HL-60 (cell line): ENCODE data around the gene LRIT2.

ENCODE experiments used
- GABPA ChIP-seq: IDR thresholded peaks from 2 replicates; pipeline ENCODE4 v1.6.1; 2012; ENCODE audit warnings: low read depth
- POLR2AphosphoS5 ChIP-seq: IDR thresholded peaks from 2 replicates; pipeline ENCODE4 v1.6.1; 2012; ENCODE audit warnings: low read depth
- TF ChIP-seq, protein P1 (sequence below): IDR thresholded peaks from one replicate; pipeline ENCODE4 v1.5.1; 2011; ENCODE audit warnings: low read length, control low read depth, inconsistent platforms; ENCODE audit not compliant: insufficient read depth
- TF ChIP-seq, protein P2 (sequence below): IDR thresholded peaks from 2 replicates; pipeline ENCODE4 v1.6.1; 2012; ENCODE audit warnings: low read depth; ENCODE audit not compliant: insufficient replicate concordance

DNA sequence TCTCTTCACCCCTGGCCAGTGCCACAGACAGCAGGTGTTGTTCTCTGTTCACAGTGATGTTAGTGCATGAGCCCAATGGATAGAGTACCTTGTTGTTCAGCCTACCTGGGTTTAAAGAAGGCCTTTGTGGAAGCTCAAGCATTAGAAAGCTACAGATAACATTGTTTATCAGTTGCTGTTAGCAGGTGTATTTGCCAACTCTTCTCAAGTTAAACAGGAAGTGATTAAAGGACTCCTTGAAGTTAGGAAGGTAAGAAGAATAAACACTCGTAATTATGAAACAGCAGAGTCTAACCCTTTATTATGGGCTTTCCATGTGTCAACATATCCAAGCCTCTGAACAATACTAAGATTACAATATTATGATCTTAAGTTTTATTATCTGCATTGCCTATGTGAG is 45.4 kb upstream of the LRIT2 start:
- TF ChIP-seq, protein P1, sequence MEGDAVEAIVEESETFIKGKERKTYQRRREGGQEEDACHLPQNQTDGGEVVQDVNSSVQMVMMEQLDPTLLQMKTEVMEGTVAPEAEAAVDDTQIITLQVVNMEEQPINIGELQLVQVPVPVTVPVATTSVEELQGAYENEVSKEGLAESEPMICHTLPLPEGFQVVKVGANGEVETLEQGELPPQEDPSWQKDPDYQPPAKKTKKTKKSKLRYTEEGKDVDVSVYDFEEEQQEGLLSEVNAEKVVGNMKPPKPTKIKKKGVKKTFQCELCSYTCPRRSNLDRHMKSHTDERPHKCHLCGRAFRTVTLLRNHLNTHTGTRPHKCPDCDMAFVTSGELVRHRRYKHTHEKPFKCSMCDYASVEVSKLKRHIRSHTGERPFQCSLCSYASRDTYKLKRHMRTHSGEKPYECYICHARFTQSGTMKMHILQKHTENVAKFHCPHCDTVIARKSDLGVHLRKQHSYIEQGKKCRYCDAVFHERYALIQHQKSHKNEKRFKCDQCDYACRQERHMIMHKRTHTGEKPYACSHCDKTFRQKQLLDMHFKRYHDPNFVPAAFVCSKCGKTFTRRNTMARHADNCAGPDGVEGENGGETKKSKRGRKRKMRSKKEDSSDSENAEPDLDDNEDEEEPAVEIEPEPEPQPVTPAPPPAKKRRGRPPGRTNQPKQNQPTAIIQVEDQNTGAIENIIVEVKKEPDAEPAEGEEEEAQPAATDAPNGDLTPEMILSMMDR: no peak
- no peak for TF ChIP-seq POLR2AphosphoS5
- no peak for TF ChIP-seq GABPA
- TF ChIP-seq, protein P2, sequence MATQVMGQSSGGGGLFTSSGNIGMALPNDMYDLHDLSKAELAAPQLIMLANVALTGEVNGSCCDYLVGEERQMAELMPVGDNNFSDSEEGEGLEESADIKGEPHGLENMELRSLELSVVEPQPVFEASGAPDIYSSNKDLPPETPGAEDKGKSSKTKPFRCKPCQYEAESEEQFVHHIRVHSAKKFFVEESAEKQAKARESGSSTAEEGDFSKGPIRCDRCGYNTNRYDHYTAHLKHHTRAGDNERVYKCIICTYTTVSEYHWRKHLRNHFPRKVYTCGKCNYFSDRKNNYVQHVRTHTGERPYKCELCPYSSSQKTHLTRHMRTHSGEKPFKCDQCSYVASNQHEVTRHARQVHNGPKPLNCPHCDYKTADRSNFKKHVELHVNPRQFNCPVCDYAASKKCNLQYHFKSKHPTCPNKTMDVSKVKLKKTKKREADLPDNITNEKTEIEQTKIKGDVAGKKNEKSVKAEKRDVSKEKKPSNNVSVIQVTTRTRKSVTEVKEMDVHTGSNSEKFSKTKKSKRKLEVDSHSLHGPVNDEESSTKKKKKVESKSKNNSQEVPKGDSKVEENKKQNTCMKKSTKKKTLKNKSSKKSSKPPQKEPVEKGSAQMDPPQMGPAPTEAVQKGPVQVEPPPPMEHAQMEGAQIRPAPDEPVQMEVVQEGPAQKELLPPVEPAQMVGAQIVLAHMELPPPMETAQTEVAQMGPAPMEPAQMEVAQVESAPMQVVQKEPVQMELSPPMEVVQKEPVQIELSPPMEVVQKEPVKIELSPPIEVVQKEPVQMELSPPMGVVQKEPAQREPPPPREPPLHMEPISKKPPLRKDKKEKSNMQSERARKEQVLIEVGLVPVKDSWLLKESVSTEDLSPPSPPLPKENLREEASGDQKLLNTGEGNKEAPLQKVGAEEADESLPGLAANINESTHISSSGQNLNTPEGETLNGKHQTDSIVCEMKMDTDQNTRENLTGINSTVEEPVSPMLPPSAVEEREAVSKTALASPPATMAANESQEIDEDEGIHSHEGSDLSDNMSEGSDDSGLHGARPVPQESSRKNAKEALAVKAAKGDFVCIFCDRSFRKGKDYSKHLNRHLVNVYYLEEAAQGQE: no peak
